ENCODE data around the gene EGFL6. TPM values are rescaled to one million over a fixed set of nuclear protein-coding genes. Genes with fewer than 3 reads are reported as not detected.
"Not testable (repeated sequence)": the region's sequence is repeated elsewhere in the genome, so short reads cannot be mapped to it uniquely, and the experiment has no call there.

The EGFL6 gene
- total RNA-seq, 1 donor from 2014 or later, result 4.4 TPM

DNA sequence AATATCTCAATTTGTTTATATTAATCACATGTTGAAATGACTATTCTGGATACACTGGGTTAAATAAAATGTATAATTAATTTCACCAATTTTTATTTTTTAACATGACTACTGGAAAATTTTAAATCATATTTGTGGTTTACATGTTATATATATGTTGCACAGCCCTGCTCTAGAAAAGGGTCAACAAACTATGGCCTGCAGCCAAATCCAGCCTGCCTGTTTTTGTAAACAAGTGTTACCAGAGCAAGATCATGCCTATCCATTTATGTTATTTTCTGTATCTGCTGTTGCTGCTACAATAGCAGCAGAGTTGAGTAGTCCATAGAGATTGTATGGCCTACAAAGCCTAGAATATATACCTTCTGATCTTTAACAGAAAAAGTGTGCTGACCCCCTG lies 84.7 kb downstream of the EGFL6 start:
- no peak for ATAC-seq

DNA sequence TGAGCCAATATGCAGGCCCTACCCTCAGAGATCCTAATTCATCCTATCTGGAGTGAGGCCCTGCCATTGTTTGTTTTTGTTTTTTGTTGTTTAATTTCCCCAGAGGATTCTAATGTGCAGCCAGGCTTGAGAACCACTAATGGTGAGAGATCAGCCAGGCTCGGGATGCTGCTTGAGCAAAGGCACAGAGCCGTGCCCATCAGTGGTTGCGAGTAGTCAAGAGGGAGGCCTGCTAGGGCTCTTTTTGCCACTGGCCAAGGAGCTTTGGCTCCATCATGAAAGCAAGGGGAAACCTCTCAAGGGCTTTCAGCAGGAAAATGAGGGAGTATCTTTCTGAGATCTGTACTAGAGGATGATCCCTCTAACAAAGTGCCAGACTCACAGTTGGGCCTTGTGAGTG lies 86.3 kb downstream of the EGFL6 start:
- ATAC-seq, result no peak

DNA sequence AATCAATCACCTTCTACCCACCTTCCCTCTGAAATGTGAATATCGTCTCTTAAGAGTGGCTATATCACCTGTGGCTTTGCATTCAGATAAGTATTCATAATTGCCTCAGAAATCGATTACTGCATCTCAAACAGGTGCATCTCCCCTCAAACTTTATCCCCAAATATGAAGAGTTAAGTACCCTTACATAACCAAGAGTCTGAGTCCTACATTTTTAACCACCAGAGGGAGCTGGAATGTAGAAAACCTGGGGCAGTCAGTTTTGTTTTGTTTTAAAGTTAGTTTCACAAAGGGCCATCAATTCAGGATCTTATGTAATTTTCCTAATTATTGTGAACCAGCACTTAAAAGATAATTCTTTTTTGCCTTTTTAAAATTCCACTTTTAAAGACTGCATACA lies 89.2 kb downstream of the EGFL6 start:
- peak; percentile 58 for ATAC-seq

DNA sequence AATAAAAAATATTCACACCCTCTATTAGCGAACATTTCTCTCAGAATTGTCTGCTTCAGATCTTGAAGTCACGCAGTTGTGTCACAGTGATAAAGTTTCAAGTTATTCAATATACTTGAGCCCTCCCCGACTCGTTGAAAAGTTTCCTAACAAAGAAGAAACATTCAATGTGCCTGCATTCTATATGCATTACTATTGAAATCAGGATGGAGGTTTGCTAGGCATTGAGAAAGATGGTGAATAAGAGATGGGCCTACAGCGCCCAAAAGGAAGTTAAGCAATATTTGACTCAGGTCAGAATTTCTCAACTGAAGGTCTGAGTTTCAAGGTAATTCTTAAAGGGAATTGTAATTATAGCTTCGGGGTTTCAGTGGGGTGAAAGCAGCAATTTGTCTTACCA lies 89.7 kb downstream of the EGFL6 start:
- peak; percentile 70 for ATAC-seq

DNA sequence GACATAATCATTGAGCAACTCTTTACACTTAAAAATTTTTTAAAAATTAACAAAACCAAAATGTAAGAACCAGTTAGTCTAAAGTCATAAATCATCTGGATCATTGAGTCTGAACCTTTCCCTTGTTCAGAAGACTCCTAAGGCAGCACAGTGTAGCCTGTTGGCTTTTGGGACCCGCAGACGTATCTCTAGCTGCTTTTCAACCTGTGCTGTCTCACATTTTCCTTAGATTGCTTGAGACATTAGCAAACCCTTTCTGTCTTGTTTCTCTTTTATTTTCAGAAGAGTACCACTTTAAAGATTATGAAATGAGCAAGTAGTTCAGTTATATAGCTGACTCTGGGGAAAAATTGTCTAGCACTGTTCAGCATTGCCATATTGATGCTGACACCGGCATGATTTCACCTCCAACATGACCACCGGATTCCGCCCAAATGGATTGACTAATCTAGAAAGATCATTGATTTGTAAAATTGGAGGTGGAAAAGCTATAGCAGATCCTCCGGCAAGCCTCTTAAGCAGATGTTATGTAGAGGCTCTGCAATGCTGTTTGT lies 92.4 kb downstream of the EGFL6 start:
- no peak for ATAC-seq

DNA sequence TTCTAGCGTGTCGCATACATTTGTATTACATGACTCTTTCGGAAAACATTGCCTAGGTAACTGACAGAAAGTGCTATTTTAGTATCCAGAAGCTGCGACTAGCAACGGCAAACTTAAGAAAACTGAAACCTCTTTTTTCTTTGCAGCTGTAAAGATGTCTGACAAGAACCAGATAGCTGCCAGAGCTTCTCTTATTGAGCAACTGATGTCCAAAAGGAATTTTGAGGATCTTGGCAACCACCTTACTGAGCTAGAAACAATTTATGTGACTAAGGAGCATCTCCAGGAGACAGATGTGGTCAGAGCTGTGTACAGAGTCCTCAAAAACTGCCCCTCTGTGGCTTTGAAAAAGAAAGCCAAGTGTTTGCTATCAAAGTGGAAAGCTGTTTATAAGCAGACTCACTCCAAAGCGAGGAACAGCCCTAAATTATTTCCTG lies 93.0 kb downstream of the EGFL6 start:
- no peak for ATAC-seq

DNA sequence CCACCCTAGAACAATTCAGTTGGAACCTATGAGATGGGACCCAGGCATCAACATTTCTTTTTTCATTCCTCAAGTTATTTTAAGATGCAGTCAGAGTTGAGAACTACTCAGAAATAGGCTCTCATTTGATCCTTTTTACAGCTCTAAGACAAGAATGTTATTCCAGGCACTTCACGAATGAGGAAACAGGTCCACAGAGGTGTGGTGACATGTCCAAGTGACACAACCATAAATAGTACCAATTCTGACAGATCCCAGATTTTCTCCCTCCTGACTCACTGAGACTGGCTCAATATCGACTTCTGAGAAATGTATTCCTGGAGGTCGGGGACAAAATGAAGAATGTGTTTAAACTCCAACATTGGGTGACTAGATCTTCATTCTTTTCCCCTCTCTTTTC lies 94.6 kb downstream of the EGFL6 start:
- ATAC-seq, result peak; percentile 43

GRCh38 chrX:13666836-13667235 lies 97.4 kb downstream of the EGFL6 start:
- ATAC-seq, result no peak

DNA sequence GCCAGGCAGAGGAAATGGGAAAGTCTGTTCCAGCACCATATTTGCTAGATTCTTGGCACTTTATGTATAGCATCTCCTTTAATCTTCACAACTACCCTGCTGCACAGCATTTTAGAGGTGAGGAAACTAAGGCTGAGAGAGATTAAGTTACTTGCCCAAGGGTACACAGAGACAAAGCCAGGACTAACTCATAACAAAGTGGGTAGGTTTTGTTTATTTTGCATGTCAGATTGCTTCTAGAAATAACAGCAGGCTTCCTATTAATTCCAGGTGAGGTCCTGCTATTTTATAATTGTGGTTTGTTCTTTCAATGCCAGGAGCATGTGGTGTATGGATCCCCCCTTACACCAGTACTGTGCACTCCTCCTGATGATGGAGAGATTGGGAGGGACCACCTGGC lies 98.5 kb downstream of the EGFL6 start:
- no peak for ATAC-seq

DNA sequence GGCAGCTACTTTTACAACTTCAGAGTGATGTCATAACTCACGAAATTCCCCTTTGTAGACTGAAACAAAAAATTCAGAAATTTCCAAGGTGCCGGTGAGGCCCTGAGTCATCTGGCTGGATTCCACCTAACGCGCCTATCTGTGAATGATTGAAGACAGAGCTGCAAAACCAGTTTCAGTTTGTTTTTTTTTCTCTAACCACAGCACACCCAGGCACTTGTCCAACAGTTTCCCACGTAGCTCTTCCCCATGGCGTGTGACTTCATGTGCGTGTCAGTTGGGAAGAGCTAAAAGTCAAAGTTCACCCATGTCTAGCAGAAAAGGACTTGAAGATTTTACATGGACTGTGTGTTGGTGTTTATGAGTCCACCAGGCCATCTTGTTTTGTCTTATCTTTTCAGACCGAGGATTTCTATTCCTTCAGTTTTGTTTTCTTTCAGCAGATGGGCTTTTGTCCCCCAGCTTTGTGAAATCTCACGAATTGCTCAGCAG lies 99.9 kb downstream of the EGFL6 start:
- ATAC-seq, result peak; percentile 97

- not testable (repeated sequence) for ATAC-seq
These were observed 100.4 kb downstream of the EGFL6 start for GRCh38 chrX:13669755-13670154.

DNA sequence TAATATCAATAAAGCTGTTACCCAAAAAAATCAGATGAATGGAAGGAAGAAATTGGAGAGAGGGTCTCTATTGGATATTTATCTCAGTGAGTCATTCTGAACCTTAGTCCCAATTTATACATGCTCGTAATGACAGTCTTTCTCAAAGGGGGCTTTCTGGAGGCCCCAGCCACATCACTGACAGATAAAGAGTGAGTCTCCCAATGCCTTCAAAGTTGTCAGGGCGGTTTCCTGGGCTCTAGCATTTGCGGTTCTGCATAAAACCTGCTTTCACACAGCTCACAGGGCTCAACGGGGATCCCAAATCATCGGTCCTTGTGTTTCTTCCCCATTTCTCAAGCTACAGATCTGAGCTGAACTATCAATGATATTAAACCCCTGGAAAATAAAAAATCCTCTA lies 100.8 kb downstream of the EGFL6 start:
- ATAC-seq, result no peak

DNA sequence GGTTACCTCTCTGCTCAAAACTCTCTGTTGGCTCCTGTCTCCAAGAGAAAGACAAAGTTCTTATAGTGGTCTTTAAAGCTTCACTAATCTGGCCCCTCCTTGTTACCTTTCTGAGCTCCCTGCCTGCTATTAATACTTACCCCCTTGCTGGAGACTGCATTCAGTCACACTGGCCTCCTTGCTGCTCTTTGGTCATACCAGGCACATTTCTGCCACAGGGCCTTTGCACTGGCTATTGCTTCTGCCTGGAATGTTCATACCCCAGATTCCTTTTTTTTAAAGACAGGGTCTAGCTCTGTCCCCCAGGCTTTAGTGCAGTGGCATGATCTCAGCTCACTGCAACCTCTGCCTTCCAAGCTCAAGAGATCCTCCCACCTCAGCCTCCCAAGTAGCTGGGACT lies 103.6 kb downstream of the EGFL6 start:
- ATAC-seq, result no peak

- no peak for ATAC-seq
These were observed 107.5 kb downstream of the EGFL6 start for GRCh38 chrX:13676885-13677284.

DNA sequence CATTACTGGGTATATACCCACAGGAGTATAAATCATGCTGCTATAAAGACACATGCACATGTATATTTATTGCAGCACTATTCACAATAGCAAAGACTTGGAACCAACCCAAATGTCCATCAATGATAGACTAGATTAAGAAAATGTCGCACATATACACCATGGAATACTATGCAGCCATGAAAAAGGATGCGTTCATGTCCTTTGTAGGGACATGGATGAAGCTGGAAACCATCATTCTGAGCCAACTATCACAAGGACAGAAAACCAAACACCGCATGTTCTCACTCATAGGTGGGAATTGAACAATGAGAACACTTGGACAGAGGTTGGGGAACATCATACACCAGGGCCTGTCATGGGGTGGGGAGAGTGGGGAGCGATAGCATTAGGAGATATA lies 110.3 kb downstream of the EGFL6 start:
- ATAC-seq, result not testable (repeated sequence)

DNA sequence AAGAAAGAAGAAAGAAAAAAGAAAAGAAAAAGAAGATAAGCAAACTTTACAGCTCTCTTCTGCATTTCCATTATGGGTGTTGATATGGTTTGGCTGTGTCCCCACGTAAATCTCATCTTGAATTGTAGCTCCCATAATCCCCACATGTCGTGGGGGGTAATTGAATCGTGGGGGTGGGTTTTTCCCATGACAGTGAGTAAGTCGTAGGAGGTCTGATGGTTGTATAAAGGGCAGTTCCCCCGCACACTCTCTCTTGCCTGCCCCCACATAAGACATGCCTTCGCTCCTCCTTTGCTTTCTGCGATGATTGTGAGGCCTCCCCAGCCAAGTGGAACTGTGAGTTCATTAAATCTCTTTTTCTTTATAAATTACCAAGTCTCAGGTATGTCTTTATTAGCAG lies 112.2 kb downstream of the EGFL6 start:
- ATAC-seq, result no peak

Other genes starting within 250 kb of the EGFL6 start
- gene ATXN3L, start 249.5 kb upstream of the EGFL6 start, total RNA-seq, result not detected
- gene TCEANC, start 83.5 kb downstream of the EGFL6 start, total RNA-seq, result 2.0 TPM
- gene RAB9A, start 119.5 kb downstream of the EGFL6 start, total RNA-seq, result 21.3 TPM
- gene TRAPPC2, start 165.0 kb downstream of the EGFL6 start, total RNA-seq, result 15.0 TPM
- gene OFD1, start 165.1 kb downstream of the EGFL6 start, total RNA-seq, result 22.4 TPM
- 3.6 TPM for gene GPM6B, start 247.5 kb downstream of the EGFL6 start, total RNA-seq

Measured in esophagus mucosa (tissue), 1 donor.